GM12878 (cell line): ENCODE data around the gene RUFY4. TPM values are rescaled to one million over a fixed set of nuclear protein-coding genes. Genes with fewer than 3 reads are reported as not detected.

Source experiments
- ATAC-seq: fragments of 200-7000 bp; cut with Tn5 transposase; 3 replicates; pipeline ENCODE4 v1.9.1; 2020; ENCODE audit warnings: mild to moderate bottlenecking, moderate library complexity
- BruUV-seq: library from RNA; stranded (reverse); fragments of 400-500 nt; replicated peaks from 2 replicates; lab custom pipeline; 2021; lab: Mats Ljungman, UMichigan
- CTCF ChIA-PET: fragments of 300-600 bp; sonication (Branson Sonifier 250); formaldehyde crosslinking; extraction: SDS; loops from one replicate; lab custom pipeline; 2021; ENCODE audit warnings: inconsistent platforms; lab: Yijun Ruan, JAX
- POLR2A ChIA-PET: fragments of 350-600 bp; formaldehyde crosslinking; extraction: SDS; loops from one replicate; lab custom pipeline; 2021; ENCODE audit warnings: inconsistent platforms; lab: Charles Lee
- RAD21 ChIA-PET: fragments of 300-600 bp; sonication (Branson Sonifier 250); formaldehyde crosslinking; loops from one replicate; lab custom pipeline; 2023; ENCODE audit warnings: antibody characterized with exemption; ENCODE audit not compliant: unreplicated experiment; lab: Charles Lee
- SMC1A ChIA-PET: fragments of 300-600 bp; sonication (Branson Sonifier 250); formaldehyde crosslinking; loops from one replicate; lab custom pipeline; 2023; ENCODE audit not compliant: unreplicated experiment, uncharacterized antibody; lab: Charles Lee
- DNase-seq: peaks from one replicate; pipeline ENCODE4 v3.0.0-alpha.2; 2011; ENCODE audit warnings: low read depth, low spot score
- FAIRE-seq: peaks from 3 replicates; lab custom pipeline; 2011; peaks lifted over from hg19 to GRCh38; lab: Jason Lieb, UNC
- H2AFZ ChIP-seq: 2 replicates; pipeline ENCODE4 v1.6.0; 2011; ENCODE audit warnings: low read depth, low read length, control low read depth; ENCODE audit not compliant: control insufficient read depth
- H3K27ac ChIP-seq: 2 replicates; pipeline ENCODE4 v1.5.1; 2011; ENCODE audit warnings: control low read depth; ENCODE audit not compliant: control insufficient read depth, insufficient read depth
- H3K27me3 ChIP-seq, 2 experiments: replicated peaks in 1 of 2; 2 replicates each; pipeline versions ENCODE4 v1.6.0 to v1.6.1; 2011; ENCODE audit warnings: low read length in 1 of 2; ENCODE audit not compliant: control insufficient read depth in 2 of 2, insufficient read depth in 2 of 2
- H3K36me3 ChIP-seq, 2 experiments: 2 replicates each; pipeline ENCODE4 v1.5.1; 2011; ENCODE audit warnings: low read length in 1 of 2; ENCODE audit not compliant: control insufficient read depth in 2 of 2, insufficient read depth in 2 of 2
- H3K4me1 ChIP-seq: 2 replicates; pipeline ENCODE4 v1.6.1; 2011; ENCODE audit warnings: mild to moderate bottlenecking, low read length, moderate library complexity, mixed read lengths; ENCODE audit not compliant: control insufficient read depth, insufficient read depth
- H3K4me2 ChIP-seq: 2 replicates; pipeline ENCODE4 v1.6.0; 2011; ENCODE audit warnings: control low read depth; ENCODE audit not compliant: control insufficient read depth, insufficient read depth
- H3K4me3 ChIP-seq: fragments of 200-600 bp; sonication (generic); 2 replicates; pipeline ENCODE4 v1.5.1; 2016
- H3K79me2 ChIP-seq: 2 replicates; pipeline ENCODE4 v1.6.0; 2011; ENCODE audit warnings: low read length; ENCODE audit not compliant: control insufficient read depth, insufficient read depth
- H3K9ac ChIP-seq: 2 replicates; pipeline ENCODE4 v1.8.0; 2011; ENCODE audit warnings: low read length, control low read depth, mixed read lengths; ENCODE audit not compliant: control insufficient read depth, insufficient read depth
- H3K9me3 ChIP-seq: replicated peaks from 3 replicates; pipeline ENCODE4 v1.5.1; 2011; ENCODE audit warnings: mild to moderate bottlenecking, low read length; ENCODE audit not compliant: control insufficient read depth, insufficient read depth
- H4K20me1 ChIP-seq: 2 replicates; pipeline ENCODE4 v1.6.0; 2011; ENCODE audit not compliant: control insufficient read depth, insufficient read depth
- LARP7 ChIP-seq: fragments of 450-650 bp; IDR thresholded peaks from 2 replicates; pipeline ENCODE4 v1.6.1; 2017; ENCODE audit warnings: mild to moderate bottlenecking
- NFYB ChIP-seq: IDR thresholded peaks from 2 replicates; pipeline ENCODE4 v1.6.1; 2011; ENCODE audit warnings: low read depth, mild to moderate bottlenecking, low read length, improper control_type of control experiment, moderate library complexity; ENCODE audit not compliant: insufficient read depth
- POLR2AphosphoS5 ChIP-seq: IDR thresholded peaks from 2 replicates; pipeline ENCODE4 v1.6.1; 2011; ENCODE audit warnings: mild to moderate bottlenecking, low read length, inconsistent platforms
- POU2F2 ChIP-seq: IDR thresholded peaks from 3 replicates; pipeline ENCODE4 v1.6.1; 2011; ENCODE audit warnings: low read depth, mild to moderate bottlenecking, low read length, borderline replicate concordance
- SUPT20H ChIP-seq: IDR thresholded peaks from 2 replicates; pipeline ENCODE4 v1.6.1; 2011; ENCODE audit warnings: low read depth, mild to moderate bottlenecking, low read length, moderate library complexity, borderline replicate concordance; ENCODE audit not compliant: control insufficient read depth
- TCF3 ChIP-seq: IDR thresholded peaks from 2 replicates; pipeline ENCODE4 v1.6.1; 2012; ENCODE audit warnings: low read depth, mild to moderate bottlenecking, low read length, borderline replicate concordance; ENCODE audit not compliant: insufficient read depth
- WGBS: methylation state at CpG from one replicate; pipeline ENCODE4 v1.1.6; 2016; ENCODE audit warnings: low lambda C conversion rate; ENCODE audit not compliant: insufficient replicate concordance, insufficient coverage; ENCODE audit errors: missing lambda C conversion rate; 5-methylcytosine and 5-hydroxymethylcytosine counted together
- in situ Hi-C: fragments of 300-500 bp; cut with MboI; formaldehyde crosslinking; loops from 9 replicates; pipeline ENCODE4 v1.14.3; 2018; ENCODE audit warnings: mixed read lengths
- intact Hi-C: fragments of 100-400 bp; cut with micrococcal nuclease; formaldehyde crosslinking; loops from one replicate; pipeline ENCODE4 v1.14.2; 2022; ENCODE audit not compliant: unreplicated experiment
- polyA plus RNA-seq, 11 experiments: library from polyadenylated mRNA; depleted of rRNA in 4 of 11; unstranded in 6 of 11; stranded (reverse) in 5 of 11; fragments of >200 nt; fragmentation: Nextera tagmentation in 4 of 11; fragmentation: Illumina TruSeq in 1 of 11; extraction: Ambion mirVana in 4 of 11; extraction: Trizol in 1 of 11; gene quantifications; 1 replicate in 1 of 11; 2 replicates in 10 of 11; pipeline versions ENCODE4 v1.2.1 to v1.2.3, GENCODE V29; 2011 to 2016; ENCODE audit warnings: inconsistent platforms in 2 of 11, missing spikeins in 2 of 11, low read depth in 1 of 11
- total RNA-seq, 4 experiments: library from RNA; depleted of rRNA in 3 of 4; stranded (reverse); fragments of >200 nt in 3 of 4; fragmentation: Illumina TruSeq in 1 of 4; extraction: Trizol in 1 of 4; gene quantifications; 2 replicates each; pipeline versions ENCODE4 v1.2.1 to v1.2.3, GENCODE V29; 2013 to 2021
- TF ChIP-seq, protein P1 (sequence below): IDR thresholded peaks from 2 replicates; pipeline ENCODE4 v1.6.1; 2012; ENCODE audit warnings: low read depth, low read length, improper control_type of control experiment

RUFY4 gene
- total and polyA plus RNA-seq, 10 of the 15 experiments (the other 5 are each of a cell fraction or from before 2014, with no cell fraction given), result 0.05 to 2.7 (median 0.90) TPM

DNA sequence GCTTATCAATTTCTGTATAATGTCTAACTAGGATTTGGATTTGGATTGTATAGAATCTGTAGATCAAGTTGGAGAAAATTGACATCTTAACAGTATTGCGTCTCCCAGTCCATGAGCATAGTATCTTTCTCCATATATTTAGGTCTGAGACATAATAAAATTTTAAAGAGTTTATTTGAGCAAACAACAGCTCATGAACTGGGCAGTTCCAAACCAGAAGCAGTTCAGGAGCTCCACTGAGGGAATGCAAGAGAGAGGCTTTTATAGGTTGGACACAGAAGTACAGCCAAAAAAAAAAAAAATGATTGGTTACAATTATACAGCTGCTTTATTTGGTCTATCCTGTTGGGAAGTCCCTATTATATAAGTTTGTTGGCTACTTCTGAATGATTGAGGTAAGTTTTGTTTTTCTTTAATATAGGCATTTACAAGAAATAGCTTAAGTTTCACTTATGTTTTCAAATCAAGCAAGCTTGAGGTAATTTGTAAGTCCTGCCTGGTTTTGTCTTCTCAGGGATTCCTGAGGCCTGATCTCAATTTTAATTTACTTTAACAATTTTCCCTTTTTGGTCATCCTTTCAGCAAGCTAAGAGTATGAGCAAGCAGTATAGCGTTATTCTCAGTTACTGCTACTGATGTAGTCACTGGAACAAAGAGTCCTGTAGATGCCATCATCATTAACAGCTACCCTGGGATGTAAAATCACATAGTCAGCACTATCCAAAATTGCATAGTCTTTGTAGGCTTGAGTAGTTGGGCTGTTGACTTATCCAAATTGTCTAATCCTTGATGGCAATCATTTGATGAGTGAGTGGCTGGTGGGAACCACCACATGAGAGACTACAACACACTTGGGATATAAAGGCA is 27.5 kb upstream of the RUFY4 start:
- ChIA-PET POLR2A (no interaction called here), SMC1A (interaction anchor here (0.6 to 2.5 kb wide), 3 partner anchors 10 to 42 kb away, joined by 4 to 11 read pairs (median 4); no protein-coding TSS in a partner anchor), CTCF (interaction anchor here (0.6 to 1.8 kb wide), 8 partner anchors 9 to 256 kb away, joined by 3 to 6 read pairs (median 4); partner anchors contain the start of gene RUFY4), RAD21 (interaction anchor here (1.1 kb wide), 1 partner anchor 11 kb away, joined by 3 read pairs; no protein-coding TSS in a partner anchor)
- intact Hi-C loops, result no loop called here
- BruUV-seq, result TSS peak; percentile 66
- H3K4me3 ChIP-seq, result no peak overlapping the region
- ATAC-seq, result peak; percentile 56
- no peaks in the 10 kb centered on the region for H3K79me2 ChIP-seq
- no peak for DNase-seq
- no peak overlapping the region; the same call in 1 of the 2 replicates for H2AFZ ChIP-seq
- TF ChIP-seq POLR2AphosphoS5 (peak; percentile 69), NFYB (no peak)
- no peak for FAIRE-seq
- H3K4me1 ChIP-seq, result peaks cover 31% of the 10 kb centered on the region; the same call in 1 of the 2 replicates
- H3K9me3 ChIP-seq, result peaks cover 19% of the 10 kb centered on the region
- no peaks in the 10 kb centered on the region for H3K27me3 ChIP-seq
- no peaks in the 10 kb centered on the region for H4K20me1 ChIP-seq
- in situ Hi-C loops, result no loop called here
- H3K36me3 ChIP-seq, result no peaks in the 10 kb centered on the region
- 48% methylated on average over 2 of the region's 2 CpGs for WGBS
- H3K9ac ChIP-seq, result no peak overlapping the region
- peak overlapping the region; percentile 88 for H3K27ac ChIP-seq
- H3K4me2 ChIP-seq, result no peak overlapping the region

DNA sequence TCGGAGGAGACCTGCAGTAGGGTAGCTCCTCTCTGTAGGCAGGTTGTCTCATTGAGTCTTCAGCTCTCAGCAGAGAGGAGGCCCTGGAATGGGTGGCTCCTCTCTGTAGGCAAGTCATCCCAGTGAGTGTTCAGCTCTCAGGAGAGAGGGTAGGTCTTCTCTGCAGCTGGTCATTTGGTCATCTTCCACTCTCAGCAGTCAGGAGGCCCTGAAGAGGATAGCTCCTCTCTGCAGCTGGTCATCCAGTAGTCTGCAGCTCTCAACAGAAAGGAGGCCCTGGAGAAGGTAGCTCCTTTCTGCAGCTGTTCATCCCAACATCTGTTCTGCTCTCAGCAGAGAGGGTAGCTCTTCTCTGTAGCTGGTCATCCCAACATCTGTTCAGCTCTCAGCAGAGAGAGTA is 26.0 kb upstream of the RUFY4 start:
- Histone ChIP-seq H3K9me3 (peaks cover 19% of the 10 kb centered on the region), H2AFZ (no peak overlapping the region), H3K27ac (peak overlapping the region; percentile 88), H3K36me3 (no peaks in the 10 kb centered on the region), H3K4me2 (no peak overlapping the region), H4K20me1 (no peaks in the 10 kb centered on the region), H3K9ac (no peak overlapping the region), H3K4me1 (peaks cover 38% of the 10 kb centered on the region; the same call in 1 of the 2 replicates), H3K79me2 (no peaks in the 10 kb centered on the region), H3K27me3 (no peaks in the 10 kb centered on the region), H3K4me3 (no peak overlapping the region)
- no TSS peak for BruUV-seq
- WGBS, result 100% methylated on average over 1 of the region's 1 CpG
- intact Hi-C loops, result no loop called here
- CTCF ChIA-PET, result no interaction called here
- TF ChIP-seq SUPT20H, result no peak
- no peak for TF ChIP-seq LARP7
- TF ChIP-seq TCF3, result 0 out of 2 replicates have a peak, but pooled peaks have one; percentile 40
- TF ChIP-seq POU2F2, result no peak
- TF ChIP-seq, protein P1, sequence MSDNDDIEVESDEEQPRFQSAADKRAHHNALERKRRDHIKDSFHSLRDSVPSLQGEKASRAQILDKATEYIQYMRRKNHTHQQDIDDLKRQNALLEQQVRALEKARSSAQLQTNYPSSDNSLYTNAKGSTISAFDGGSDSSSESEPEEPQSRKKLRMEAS, result no peak
- DNase-seq, result no peak
- in situ Hi-C loops, result no loop called here
- POLR2A ChIA-PET, result interaction anchor here (1.0 kb wide), 1 partner anchor 266 kb away, joined by 3 read pairs; no protein-coding TSS in a partner anchor
- FAIRE-seq, result no peak
- RAD21 ChIA-PET, result no interaction called here
- ATAC-seq, result no peak
- SMC1A ChIA-PET, result no interaction called here
